NCI-H446 treated with DMSO at 0.1 percent for 48 hours (cell line): ENCODE measurements around the gene CRY1.
A peak's percentile ranks its signal among the peaks of the same experiment; 100 is the strongest.
"Not testable (repeated sequence)": the region's sequence is repeated elsewhere in the genome, so short reads cannot be mapped to it uniquely, and the experiment has no call there.

Source experiments
- DNase-seq: peaks from one replicate; lab custom pipeline; 2025; lab: John Stamatoyannopoulos, UW

The CRY1 gene

GRCh38 chr12:107108366-107108765, 15.0 kb upstream of the CRY1 start:
- not testable (repeated sequence) for DNase-seq

- no peak for DNase-seq
Observed at GRCh38 chr12:107107381-107107780, 14.0 kb upstream of the CRY1 start.

- DNase-seq, result no peak
Observed at GRCh38 chr12:107106241-107107025, 13.1 kb upstream of the CRY1 start.

GRCh38 chr12:107105410-107105703, 12.0 kb upstream of the CRY1 start:
- DNase-seq, result no peak

DNA sequence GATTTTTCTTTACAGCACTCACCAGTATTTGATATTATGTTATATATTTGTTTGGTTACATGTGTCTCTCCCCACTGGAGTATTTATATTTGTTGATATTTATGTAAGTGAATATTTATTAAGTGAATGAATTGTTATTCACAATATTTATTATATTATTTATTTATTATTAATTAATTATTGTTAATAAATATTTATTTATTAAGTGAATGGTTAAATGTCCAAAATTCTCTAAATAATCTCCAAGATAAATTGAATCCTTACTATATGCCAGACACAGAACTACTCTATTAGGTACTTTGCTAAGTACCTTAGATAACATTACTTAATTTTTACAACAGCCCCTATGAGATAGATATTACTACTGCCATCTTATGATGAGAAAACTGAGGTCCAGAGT, 10.2 kb upstream of the CRY1 start:
- no peak for DNase-seq

GRCh38 chr12:107103097-107103496, 9.7 kb upstream of the CRY1 start:
- DNase-seq, result no peak

- no peak for DNase-seq
Observed at GRCh38 chr12:107102294-107102693, 8.9 kb upstream of the CRY1 start.

GRCh38 chr12:107101651-107102050, 8.3 kb upstream of the CRY1 start:
- no peak for DNase-seq

- no peak for DNase-seq
Observed at GRCh38 chr12:107099917-107100316, 6.6 kb upstream of the CRY1 start.

- DNase-seq, result no peak
Observed at GRCh38 chr12:107096571-107096970, 3.2 kb upstream of the CRY1 start.

- no peak for DNase-seq
Observed at GRCh38 chr12:107094183-107094448, 767 bp upstream of the CRY1 start.

DNA sequence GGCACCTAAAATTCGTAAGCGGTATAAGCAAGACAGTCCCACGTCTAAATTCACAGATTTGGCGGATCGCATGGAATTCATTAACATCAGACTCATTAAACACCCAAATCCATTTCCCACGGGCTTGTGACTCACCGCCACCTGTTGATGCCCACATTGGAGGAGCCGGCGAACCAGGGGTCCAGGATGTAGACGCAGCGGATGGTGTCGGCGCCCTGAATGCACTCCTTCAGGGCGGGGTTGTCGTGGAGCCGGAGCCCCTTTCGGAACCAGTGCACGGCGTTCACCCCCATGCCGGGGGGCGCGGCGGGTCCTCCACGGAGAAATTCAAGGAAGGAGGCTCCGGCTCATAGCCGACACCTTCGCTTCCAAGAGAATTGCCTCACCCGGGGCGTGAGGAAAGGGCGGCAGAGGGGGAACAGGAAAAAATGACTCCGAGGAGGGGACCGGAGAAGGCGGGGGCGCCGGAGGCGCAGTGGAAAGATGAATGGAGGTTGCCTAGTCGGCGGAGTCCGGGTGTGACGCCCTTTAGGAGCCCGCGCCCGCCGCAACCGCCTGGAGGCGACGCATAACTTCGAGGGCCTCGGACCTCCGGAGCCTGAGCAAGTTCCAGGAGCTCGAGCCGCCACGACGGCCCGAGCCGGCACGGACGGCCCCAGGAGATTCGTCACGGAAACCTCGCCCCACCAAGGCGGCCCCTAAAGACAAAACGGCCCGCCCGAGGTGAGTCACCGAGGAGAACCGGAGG, 506 bp downstream of the CRY1 start:
- peak; percentile 5 for DNase-seq

DNA sequence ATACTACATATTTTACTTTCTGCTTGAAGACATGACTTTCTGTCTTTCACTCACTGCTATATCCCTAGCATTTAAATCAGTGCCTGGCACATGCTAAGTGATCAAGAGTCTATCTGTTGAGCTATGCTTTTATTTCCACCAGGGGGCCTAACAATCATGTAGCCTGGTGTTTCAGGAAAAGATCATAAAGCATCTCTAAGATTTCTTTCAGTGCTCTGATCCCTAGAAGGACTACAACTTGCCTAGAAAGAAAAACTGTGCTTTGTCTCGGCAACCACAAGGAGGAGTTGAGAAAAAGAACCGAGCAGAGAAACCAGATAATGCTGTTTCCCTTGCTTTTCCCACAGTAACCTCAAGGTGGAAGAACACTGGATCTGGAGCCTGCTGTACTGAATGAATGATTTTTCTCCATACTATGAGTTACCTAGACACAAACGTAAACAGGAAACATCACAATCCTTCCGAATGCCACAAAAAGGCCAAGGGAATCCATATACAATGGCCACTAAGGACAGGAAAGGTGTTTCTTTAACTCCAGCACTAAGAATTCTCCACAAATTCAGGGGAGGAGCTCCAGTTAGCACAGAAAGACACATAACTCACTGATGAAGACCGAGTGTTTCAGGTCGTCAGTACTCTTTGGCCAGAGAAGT, 1.2 kb downstream of the CRY1 start:
- peak; percentile 86 for DNase-seq

DNA sequence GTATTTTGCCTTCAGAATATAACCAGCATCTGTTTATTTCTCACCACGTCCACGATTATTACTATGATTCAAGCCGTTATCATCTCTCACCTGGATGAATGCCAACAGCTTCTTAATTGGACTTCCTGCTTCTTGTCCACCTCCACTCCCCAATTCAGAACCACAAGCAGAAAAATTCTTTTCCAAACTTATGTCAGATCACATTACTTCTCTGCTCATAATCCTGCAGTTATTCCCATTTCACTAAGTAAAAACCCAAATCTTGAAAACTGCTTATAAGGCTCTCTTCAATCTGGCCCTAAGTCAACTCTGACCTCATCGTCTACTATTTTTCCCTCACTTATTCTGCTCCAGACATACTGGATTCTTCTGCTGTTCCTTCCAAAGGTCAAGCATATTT, 2.0 kb downstream of the CRY1 start:
- DNase-seq, result peak; percentile 45

- no peak for DNase-seq
Observed at GRCh38 chr12:107090711-107091110, 2.6 kb downstream of the CRY1 start.

GRCh38 chr12:107088912-107089311, 4.4 kb downstream of the CRY1 start:
- DNase-seq, result no peak

- DNase-seq, result no peak
Observed at GRCh38 chr12:107086314-107086713, 7.0 kb downstream of the CRY1 start.

- no peak for DNase-seq
Observed at GRCh38 chr12:107081778-107082177, 11.6 kb downstream of the CRY1 start.

DNA sequence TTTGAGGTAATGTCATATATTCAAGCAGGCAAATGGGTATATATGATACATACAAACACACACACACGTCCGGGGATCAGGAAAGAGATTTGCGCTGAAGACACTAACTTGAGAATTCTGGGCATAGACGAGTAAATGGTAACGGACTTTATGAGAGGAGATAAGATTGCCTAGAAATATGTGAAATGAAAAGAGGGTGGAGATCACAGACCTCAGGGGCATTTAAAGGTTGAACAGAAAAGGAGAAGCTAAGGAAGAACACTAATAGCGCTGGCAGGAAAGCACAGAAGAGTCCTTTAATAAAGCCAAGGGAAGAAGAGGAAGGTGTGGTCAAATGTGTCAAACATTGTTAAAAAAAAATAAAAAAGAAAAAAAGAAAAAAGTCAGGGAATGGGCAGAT, 13.1 kb downstream of the CRY1 start:
- DNase-seq, result no peak

DNA sequence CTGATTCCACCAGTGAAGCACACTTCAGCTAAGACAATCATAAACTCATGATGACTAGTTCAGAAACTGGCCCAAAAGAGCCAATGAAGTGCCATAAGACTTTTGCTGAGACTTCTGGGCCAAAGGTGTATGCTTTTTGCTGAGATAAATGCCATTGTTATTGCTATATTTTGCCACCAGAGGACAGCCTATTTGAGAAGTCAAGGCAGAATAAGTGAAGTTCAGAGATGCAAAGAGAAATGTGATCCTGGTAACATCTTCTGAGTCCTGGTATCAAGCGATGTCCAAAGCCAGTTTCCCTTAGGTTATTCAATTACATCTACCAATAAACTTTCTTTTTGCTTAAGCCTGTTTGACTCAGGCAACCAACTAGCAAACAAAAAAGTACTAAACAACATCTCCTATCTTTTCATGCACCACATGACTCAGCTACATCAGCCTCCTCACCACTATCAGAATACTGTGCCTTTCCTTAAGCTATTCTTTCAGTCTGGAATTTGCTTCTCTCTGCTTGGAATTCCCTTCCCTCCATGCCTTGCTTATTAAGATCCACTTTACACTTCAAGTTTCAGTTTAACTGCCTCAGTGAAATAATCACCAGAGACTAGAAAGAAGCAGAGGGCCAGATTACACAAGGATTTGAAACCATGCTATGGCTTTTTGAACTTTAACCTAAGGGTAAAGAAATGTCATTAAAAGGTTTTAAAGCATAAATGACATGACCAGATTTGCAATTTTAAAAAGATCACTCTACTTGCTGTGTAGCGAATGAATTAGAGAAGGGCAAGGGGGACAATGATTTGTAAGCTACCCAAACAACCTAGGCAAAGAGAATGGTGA, 14.0 kb downstream of the CRY1 start:
- DNase-seq, result no peak

- not testable (repeated sequence) for DNase-seq
Observed at GRCh38 chr12:107073266-107073665, 20.1 kb downstream of the CRY1 start.

DNA sequence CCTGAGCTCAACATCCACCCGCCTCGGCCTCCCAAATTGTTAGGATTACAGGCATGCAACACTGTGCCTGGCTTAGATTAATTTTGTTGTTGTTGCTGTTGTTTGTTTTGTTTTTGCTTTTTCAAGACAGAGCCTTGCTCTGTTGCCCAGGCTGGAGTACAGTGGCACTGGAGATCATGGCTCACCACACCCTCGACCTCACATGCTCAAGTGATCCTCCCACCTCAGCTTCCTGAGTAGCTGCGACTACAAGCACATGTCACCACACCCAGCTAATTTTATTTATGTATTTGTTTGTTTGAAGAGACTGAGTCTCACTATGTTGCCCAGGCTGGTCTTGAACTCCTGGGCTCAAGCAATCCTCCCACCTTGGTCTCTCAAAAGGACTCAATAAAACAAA, 26.7 kb downstream of the CRY1 start:
- no peak for DNase-seq

DNA sequence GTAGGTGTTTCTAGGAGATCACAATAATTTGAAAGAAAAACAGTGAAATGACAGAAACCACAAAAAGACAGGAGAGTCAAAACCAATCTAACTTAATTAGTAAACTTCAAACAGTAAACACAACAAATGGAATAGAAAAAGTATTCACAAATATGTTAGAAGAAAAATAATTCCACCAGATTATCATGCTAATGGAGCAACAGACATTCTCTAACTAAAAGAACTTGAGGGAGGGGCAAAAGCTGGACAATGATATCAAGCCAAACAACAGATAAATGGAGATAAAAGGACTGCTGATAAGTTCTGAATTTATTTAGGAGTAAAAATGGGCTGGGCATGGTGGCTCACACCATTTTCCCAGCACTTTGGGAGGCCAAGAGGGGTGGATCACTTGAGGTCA, 28.7 kb downstream of the CRY1 start:
- no peak for DNase-seq
